ENCODE results near the gene NDUFAF3.

NDUFAF3 gene

GRCh38 chr3:49030321-49030720, 8.4 kb downstream of the NDUFAF3 start:
- H3K4me3 ChIP-seq (ENCODE audit: low read length), result no peak overlapping the region
- DNase-seq (ENCODE audit: low read depth), result no peak
- no peak for TF ChIP-seq CTCF (conservative IDR thresholded peaks at IDR 0.05; ENCODE audit: low read depth, low read length)

GRCh38 chr3:49032646-49033304, 10.9 kb downstream of the NDUFAF3 start:
- TF ChIP-seq CTCF (conservative IDR thresholded peaks at IDR 0.05; ENCODE audit: low read depth, low read length), result no peak
- H3K4me3 ChIP-seq (ENCODE audit: low read length), result no peak overlapping the region
- no peak for DNase-seq (ENCODE audit: low read depth)

GRCh38 chr3:49034650-49035049, 12.7 kb downstream of the NDUFAF3 start:
- no peak for DNase-seq (ENCODE audit: low read depth)
- H3K4me3 ChIP-seq (ENCODE audit: low read length), result no peak overlapping the region
- TF ChIP-seq CTCF (conservative IDR thresholded peaks at IDR 0.05; ENCODE audit: low read depth, low read length), result no peak

- TF ChIP-seq CTCF (conservative IDR thresholded peaks at IDR 0.05; ENCODE audit: low read depth, low read length), result no peak
- H3K4me3 ChIP-seq (ENCODE audit: low read length), result no peak overlapping the region
- no peak for DNase-seq (ENCODE audit: low read depth)
These were observed 13.4 kb downstream of the NDUFAF3 start for GRCh38 chr3:49035281-49035680.

- no peak overlapping the region for H3K4me3 ChIP-seq (ENCODE audit: low read length)
- DNase-seq (ENCODE audit: low read depth), result no peak
- no peak for TF ChIP-seq CTCF (conservative IDR thresholded peaks at IDR 0.05; ENCODE audit: low read depth, low read length)
These were observed 31.6 kb downstream of the NDUFAF3 start for GRCh38 chr3:49053543-49053942.

GRCh38 chr3:49054344-49054862, 32.5 kb downstream of the NDUFAF3 start:
- TF ChIP-seq CTCF (conservative IDR thresholded peaks at IDR 0.05; ENCODE audit: low read depth, low read length), result no peak
- no peak for DNase-seq (ENCODE audit: low read depth)
- no peak overlapping the region for H3K4me3 ChIP-seq (ENCODE audit: low read length)

- TF ChIP-seq CTCF (conservative IDR thresholded peaks at IDR 0.05; ENCODE audit: low read depth, low read length), result no peak
- DNase-seq (ENCODE audit: low read depth), result no peak
- H3K4me3 ChIP-seq (ENCODE audit: low read length), result no peak overlapping the region
These were observed 35.3 kb downstream of the NDUFAF3 start for GRCh38 chr3:49057268-49057667.

Measured in retinal pigment epithelial cell (primary cell).